ENCODE data around the gene ICE1. TPM values are rescaled to one million over a fixed set of nuclear protein-coding genes. Genes with fewer than 3 reads are reported as not detected.
A peak's percentile ranks its signal among the peaks of the same experiment; 100 is the strongest.

Gene ICE1
- total and polyA plus RNA-seq, 9 of the 15 experiments (the other 6 are each of a cell fraction or from before 2014, with no cell fraction given) = 4.9 to 47.4 (median 28.2) TPM

- TF ChIP-seq, protein P1, sequence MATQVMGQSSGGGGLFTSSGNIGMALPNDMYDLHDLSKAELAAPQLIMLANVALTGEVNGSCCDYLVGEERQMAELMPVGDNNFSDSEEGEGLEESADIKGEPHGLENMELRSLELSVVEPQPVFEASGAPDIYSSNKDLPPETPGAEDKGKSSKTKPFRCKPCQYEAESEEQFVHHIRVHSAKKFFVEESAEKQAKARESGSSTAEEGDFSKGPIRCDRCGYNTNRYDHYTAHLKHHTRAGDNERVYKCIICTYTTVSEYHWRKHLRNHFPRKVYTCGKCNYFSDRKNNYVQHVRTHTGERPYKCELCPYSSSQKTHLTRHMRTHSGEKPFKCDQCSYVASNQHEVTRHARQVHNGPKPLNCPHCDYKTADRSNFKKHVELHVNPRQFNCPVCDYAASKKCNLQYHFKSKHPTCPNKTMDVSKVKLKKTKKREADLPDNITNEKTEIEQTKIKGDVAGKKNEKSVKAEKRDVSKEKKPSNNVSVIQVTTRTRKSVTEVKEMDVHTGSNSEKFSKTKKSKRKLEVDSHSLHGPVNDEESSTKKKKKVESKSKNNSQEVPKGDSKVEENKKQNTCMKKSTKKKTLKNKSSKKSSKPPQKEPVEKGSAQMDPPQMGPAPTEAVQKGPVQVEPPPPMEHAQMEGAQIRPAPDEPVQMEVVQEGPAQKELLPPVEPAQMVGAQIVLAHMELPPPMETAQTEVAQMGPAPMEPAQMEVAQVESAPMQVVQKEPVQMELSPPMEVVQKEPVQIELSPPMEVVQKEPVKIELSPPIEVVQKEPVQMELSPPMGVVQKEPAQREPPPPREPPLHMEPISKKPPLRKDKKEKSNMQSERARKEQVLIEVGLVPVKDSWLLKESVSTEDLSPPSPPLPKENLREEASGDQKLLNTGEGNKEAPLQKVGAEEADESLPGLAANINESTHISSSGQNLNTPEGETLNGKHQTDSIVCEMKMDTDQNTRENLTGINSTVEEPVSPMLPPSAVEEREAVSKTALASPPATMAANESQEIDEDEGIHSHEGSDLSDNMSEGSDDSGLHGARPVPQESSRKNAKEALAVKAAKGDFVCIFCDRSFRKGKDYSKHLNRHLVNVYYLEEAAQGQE (IDR thresholded peaks at IDR 0.05; ENCODE audit: borderline replicate concordance) = peak; percentile 88
- TF ChIP-seq, protein P1 (CRISPR knock-in tag; IDR thresholded peaks at IDR 0.05; ENCODE audit: low read depth) = no peak
- TF ChIP-seq CCAR2 (IDR thresholded peaks at IDR 0.05; ENCODE audit: low read depth, low read length) = no peak
- TF ChIP-seq MYC (IDR thresholded peaks at IDR 0.05; ENCODE audit: low read depth, low read length) = peak; percentile 58
- TF ChIP-seq MYC (CRISPR knock-in tag; IDR thresholded peaks at IDR 0.05; ENCODE audit: borderline replicate concordance, low read depth) = no peak
- TF ChIP-seq, protein P2, sequence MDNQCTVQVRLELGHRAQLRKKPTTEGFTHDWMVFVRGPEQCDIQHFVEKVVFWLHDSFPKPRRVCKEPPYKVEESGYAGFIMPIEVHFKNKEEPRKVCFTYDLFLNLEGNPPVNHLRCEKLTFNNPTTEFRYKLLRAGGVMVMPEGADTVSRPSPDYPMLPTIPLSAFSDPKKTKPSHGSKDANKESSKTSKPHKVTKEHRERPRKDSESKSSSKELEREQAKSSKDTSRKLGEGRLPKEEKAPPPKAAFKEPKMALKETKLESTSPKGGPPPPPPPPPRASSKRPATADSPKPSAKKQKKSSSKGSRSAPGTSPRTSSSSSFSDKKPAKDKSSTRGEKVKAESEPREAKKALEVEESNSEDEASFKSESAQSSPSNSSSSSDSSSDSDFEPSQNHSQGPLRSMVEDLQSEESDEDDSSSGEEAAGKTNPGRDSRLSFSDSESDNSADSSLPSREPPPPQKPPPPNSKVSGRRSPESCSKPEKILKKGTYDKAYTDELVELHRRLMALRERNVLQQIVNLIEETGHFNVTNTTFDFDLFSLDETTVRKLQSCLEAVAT (IDR thresholded peaks at IDR 0.05) = no peak
- no peak for TF ChIP-seq ASH1L (IDR thresholded peaks at IDR 0.05; ENCODE audit: borderline replicate concordance, low read depth, partially characterized antibody)
- peak; percentile 74 for TF ChIP-seq USF1 (CRISPR knock-in tag; IDR thresholded peaks at IDR 0.05)
- 0 out of 2 replicates have a peak, but pooled peaks have one; percentile 43 for TF ChIP-seq STAG1 (CRISPR knock-in tag; IDR thresholded peaks at IDR 0.05; ENCODE audit: borderline replicate concordance)
Measured at GRCh38 chr5:5497152-5497788, 74.8 kb downstream of the ICE1 start (continued).

Data from K562 (cell line).